Panc1 (cell line): ENCODE measurements around the gene MAML3. TPM values are rescaled to one million over a fixed set of nuclear protein-coding genes. Genes with fewer than 3 reads are reported as not detected.

Experiments used
- ATAC-seq: fragments of 200-7000 bp; cut with Tn5 transposase; 2 replicates; pipeline ENCODE4 v1.9.1; 2020; ENCODE audit warnings: mild to moderate bottlenecking, moderate library complexity
- BruUV-seq: library from RNA; stranded (reverse); fragments of 400-500 nt; replicated peaks from 2 replicates; lab custom pipeline; 2021; lab: Mats Ljungman, UMichigan
- CTCF ChIA-PET: fragments of 300-600 bp; sonication (Branson Sonifier 250); formaldehyde crosslinking; loops from one replicate; lab custom pipeline; 2022; ENCODE audit warnings: antibody characterized with exemption; lab: Charles Lee
- POLR2A ChIA-PET: fragments of 300-600 bp; sonication (Branson Sonifier 250); formaldehyde crosslinking; loops from one replicate; lab custom pipeline; 2022; ENCODE audit warnings: antibody characterized with exemption; lab: Charles Lee
- DNase-seq: peaks from one replicate; pipeline ENCODE4 v3.0.0-alpha.2; 2010; ENCODE audit warnings: low read depth, low spot score
- H3K27ac ChIP-seq: 2 replicates; pipeline ENCODE4 v1.5.1; 2011; ENCODE audit warnings: mild to moderate bottlenecking, low read length, inconsistent platforms
- H3K27me3 ChIP-seq: fragments of 200-500 bp; sonication (Bioruptor generic); 2 replicates; pipeline ENCODE4 v1.6.0; 2014; ENCODE audit warnings: low read length, inconsistent platforms; ENCODE audit not compliant: control insufficient read depth, insufficient read depth
- H3K36me3 ChIP-seq: fragments of 200-500 bp; sonication (Bioruptor generic); 2 replicates; pipeline ENCODE4 v1.5.1; 2014; ENCODE audit warnings: inconsistent platforms, mild to moderate bottlenecking, low read length, moderate library complexity; ENCODE audit not compliant: control insufficient read depth, insufficient read depth
- H3K4me1 ChIP-seq: 2 replicates; pipeline ENCODE4 v1.5.1; 2011; ENCODE audit warnings: inconsistent platforms, mild to moderate bottlenecking, low read length, moderate library complexity; ENCODE audit not compliant: control insufficient read depth, insufficient read depth
- H3K4me3 ChIP-seq, 2 experiments: 2 replicates each; pipeline ENCODE4 v1.5.1; 2011 to 2012; ENCODE audit warnings: low read depth in 2 of 2, low read length in 2 of 2, mild to moderate bottlenecking in 2 of 2, inconsistent platforms in 1 of 2, moderate library complexity in 1 of 2
- H3K9me3 ChIP-seq: fragments of 200-500 bp; sonication (Bioruptor generic); 2 replicates; pipeline ENCODE4 v1.5.1; 2014; ENCODE audit warnings: low read depth, mild to moderate bottlenecking, inconsistent platforms, low read length, moderate library complexity; ENCODE audit not compliant: control insufficient read depth, insufficient read depth
- POLR2AphosphoS5 ChIP-seq: IDR thresholded peaks from 2 replicates; pipeline ENCODE4 v1.6.1; 2012; ENCODE audit warnings: mild to moderate bottlenecking, low read depth, low read length, moderate library complexity
- REST ChIP-seq, 2 experiments: IDR thresholded peaks; 2 replicates each; pipeline ENCODE4 v1.6.1; 2011 to 2012; ENCODE audit warnings: low read depth in 2 of 2, control low read depth in 1 of 2, low read length in 1 of 2, mild to moderate bottlenecking in 1 of 2, moderate library complexity in 1 of 2; ENCODE audit not compliant: insufficient read depth in 1 of 2
- SIN3A ChIP-seq: IDR thresholded peaks from 2 replicates; pipeline ENCODE4 v1.6.1; 2012; ENCODE audit warnings: low read depth, mild to moderate bottlenecking, low read length, moderate library complexity, borderline replicate concordance; ENCODE audit not compliant: insufficient read depth
- TCF7L2 ChIP-seq: IDR thresholded peaks from 2 replicates; pipeline ENCODE4 v1.6.1; 2011; ENCODE audit warnings: mild to moderate bottlenecking, low read depth, low read length, inconsistent platforms
- in situ Hi-C: cut with HindIII; loops from 2 replicates; pipeline ENCODE4 v1.10.0; 2016; ENCODE audit warnings: low sequenced_read_pairs, low pct_unique_long_range_greater_than_20kb
- intact Hi-C: fragments of 100-400 bp; cut with micrococcal nuclease; formaldehyde crosslinking; loops from one replicate; pipeline ENCODE4 v1.10.0; 2022; ENCODE audit not compliant: unreplicated experiment
- total RNA-seq: library from RNA; stranded (reverse); gene quantifications from one replicate; pipeline ENCODE4 v1.2.1, GENCODE V29; 2021; ENCODE audit not compliant: unreplicated experiment
- TF ChIP-seq, protein P1 (sequence below): fragments of 450-650 bp; IDR thresholded peaks from 2 replicates; pipeline ENCODE4 v1.5.1; 2017; ENCODE audit warnings: mild to moderate bottlenecking

MAML3 gene
- total RNA-seq, 1 experiment from 2014 or later = 7.7 TPM

DNA sequence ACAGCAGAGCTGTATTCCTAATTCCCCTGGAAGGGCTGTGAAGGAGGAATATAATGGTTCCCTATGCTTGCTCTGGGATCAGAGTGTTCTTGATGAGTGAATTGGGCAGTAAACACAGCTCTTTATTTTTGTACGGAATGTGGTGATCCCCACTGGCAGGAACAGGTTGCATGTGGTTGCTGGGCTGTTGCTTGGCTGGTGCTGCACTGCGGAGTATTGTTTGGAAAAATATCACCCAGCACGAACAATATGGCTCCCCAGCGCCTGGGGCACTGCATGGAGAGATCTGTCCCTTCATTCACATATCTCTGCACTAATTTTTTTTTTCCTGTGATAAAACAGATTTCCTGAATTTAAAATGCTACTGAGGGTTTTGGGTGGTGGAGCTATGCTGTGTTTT, 368.6 kb downstream of the MAML3 start:
- ChIA-PET CTCF (no interaction called here), POLR2A (no interaction called here)
- H3K4me3 ChIP-seq = no peak overlapping the region
- H3K9me3 ChIP-seq = no peaks in the 10 kb centered on the region
- no peaks in the 10 kb centered on the region for H3K4me1 ChIP-seq
- intact Hi-C loops = no loop called here
- H3K27ac ChIP-seq = no peak overlapping the region
- TF ChIP-seq, protein P1, sequence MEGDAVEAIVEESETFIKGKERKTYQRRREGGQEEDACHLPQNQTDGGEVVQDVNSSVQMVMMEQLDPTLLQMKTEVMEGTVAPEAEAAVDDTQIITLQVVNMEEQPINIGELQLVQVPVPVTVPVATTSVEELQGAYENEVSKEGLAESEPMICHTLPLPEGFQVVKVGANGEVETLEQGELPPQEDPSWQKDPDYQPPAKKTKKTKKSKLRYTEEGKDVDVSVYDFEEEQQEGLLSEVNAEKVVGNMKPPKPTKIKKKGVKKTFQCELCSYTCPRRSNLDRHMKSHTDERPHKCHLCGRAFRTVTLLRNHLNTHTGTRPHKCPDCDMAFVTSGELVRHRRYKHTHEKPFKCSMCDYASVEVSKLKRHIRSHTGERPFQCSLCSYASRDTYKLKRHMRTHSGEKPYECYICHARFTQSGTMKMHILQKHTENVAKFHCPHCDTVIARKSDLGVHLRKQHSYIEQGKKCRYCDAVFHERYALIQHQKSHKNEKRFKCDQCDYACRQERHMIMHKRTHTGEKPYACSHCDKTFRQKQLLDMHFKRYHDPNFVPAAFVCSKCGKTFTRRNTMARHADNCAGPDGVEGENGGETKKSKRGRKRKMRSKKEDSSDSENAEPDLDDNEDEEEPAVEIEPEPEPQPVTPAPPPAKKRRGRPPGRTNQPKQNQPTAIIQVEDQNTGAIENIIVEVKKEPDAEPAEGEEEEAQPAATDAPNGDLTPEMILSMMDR = no peak
- TF ChIP-seq SIN3A (no peak), TCF7L2 (no peak), POLR2AphosphoS5 (no peak), REST (IDR thresholded peaks at IDR 0.05; ENCODE audit: insufficient read depth in 1 of 2, low read depth in 2 of 2, low read length in 1 of 2) (no peak)
- no peak for ATAC-seq
- DNase-seq = no peak
- H3K27me3 ChIP-seq = no peaks in the 10 kb centered on the region
- BruUV-seq = no TSS peak
- in situ Hi-C loops = no loop called here
- no peaks in the 10 kb centered on the region for H3K36me3 ChIP-seq

DNA sequence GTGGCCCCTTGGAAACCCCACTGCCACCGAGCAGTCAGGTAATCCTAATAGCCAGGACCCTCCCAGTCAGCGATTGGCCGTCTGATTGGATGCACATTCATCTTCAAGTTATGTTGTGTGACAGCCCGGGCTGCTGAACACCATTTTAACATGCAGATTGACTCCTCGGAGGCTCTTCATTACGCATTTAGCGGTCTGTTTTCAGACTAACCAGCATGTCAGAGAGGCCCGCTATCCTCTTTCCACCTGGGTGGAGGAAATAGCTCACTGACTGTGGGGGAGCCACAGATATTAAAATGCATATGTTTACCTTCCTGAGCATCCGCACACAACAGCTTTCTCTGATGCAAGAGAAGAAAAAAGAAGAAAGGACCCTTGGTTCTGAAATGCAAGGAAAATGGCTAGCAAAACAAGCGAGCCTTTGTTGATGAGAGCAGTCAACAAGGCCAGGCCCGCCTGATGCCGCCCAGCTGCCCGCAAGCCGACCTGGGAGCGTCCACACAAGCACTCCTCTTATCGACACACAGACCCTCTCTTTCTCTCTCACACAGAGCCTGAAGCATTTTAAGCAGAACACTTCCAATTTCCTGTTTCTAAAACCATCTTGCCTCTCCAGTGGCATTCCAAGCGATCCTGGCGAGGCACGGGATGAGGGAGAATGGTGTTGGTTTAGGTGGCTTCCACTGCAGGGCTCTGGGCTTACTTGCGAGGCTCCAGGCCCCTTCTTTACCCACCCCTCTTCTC, 370.1 kb downstream of the MAML3 start:
- CTCF ChIA-PET = no interaction called here
- intact Hi-C loops = no loop called here

More for the DNA sequence above, 370.1 kb downstream of the MAML3 start:
- TF ChIP-seq POLR2AphosphoS5 (no peak), REST (IDR thresholded peaks at IDR 0.05; ENCODE audit: insufficient read depth in 1 of 2, low read depth in 2 of 2, low read length in 1 of 2) (no peak), SIN3A (no peak), TCF7L2 (no peak)
- TF ChIP-seq, protein P1 = no peak
- Histone ChIP-seq H3K27ac (no peak overlapping the region), H3K4me3 (no peak overlapping the region), H3K27me3 (no peaks in the 10 kb centered on the region), H3K4me1 (no peaks in the 10 kb centered on the region), H3K9me3 (no peaks in the 10 kb centered on the region), H3K36me3 (no peaks in the 10 kb centered on the region)
- ATAC-seq = no peak
- no peak for DNase-seq
- in situ Hi-C loops = no loop called here
- BruUV-seq = no TSS peak
- POLR2A ChIA-PET = no interaction called here
